GM18505 (cell line): ENCODE results near the gene ABHD15.

Experiments used
- ATAC-seq: cut with Tn5 transposase; IDR thresholded peaks from one replicate; pipeline ENCODE4 v1.9.1; 2021; ENCODE audit not compliant: unreplicated experiment
- POLR2A ChIP-seq: IDR thresholded peaks from 4 replicates; pipeline ENCODE4 v1.6.1; 2011; ENCODE audit warnings: borderline replicate concordance; ENCODE audit not compliant: insufficient read depth, insufficient read length; ENCODE audit errors: extremely low read depth

Gene ABHD15

DNA sequence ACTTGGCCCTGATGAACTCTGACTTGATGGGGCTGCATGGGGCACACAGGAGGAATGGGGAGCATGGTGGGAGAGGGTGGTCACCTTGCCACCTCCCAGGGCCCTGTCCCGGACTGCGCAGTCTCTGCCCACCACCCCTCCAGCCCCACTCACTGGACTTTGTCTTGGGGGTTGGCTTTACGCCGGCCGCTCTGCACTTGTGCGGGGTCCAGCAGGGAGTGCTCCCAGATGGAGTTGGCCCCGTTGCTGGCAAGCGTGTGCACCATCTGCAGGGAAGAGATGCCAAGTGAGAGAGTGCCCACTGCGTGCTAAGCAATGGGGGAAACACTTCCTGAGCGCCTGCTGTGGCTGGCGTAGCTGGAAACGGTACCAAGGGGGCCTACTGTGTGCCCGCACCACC lies 15.9 kb upstream of the ABHD15 start:
- ATAC-seq, result no peak
- no peak for TF ChIP-seq POLR2A

DNA sequence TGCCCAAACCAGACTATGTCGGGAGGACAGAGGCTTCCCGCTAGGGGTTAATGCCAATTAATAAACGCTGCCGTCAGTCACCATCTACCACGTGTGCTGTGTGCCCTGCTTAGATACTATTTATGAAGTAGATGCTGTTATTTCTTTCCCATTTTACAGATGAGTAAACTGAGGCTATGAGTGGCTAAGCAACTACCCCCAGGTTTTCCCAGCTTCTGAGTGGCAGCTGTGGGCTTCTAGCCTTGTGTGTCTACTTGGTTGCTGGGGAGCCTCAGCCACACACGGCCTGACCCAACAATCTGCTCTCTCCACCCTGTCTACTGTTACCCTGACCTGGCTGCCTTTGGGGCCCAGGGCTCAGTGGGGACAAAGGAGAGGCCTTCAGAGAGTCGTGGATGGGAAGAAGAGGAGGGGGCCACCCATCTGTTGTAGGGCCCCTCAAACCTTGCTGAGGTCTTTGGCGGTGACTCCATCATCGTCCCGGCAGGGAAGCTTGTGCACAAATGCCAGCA lies 15.5 kb upstream of the ABHD15 start:
- TF ChIP-seq POLR2A, result no peak
- ATAC-seq, result no peak

DNA sequence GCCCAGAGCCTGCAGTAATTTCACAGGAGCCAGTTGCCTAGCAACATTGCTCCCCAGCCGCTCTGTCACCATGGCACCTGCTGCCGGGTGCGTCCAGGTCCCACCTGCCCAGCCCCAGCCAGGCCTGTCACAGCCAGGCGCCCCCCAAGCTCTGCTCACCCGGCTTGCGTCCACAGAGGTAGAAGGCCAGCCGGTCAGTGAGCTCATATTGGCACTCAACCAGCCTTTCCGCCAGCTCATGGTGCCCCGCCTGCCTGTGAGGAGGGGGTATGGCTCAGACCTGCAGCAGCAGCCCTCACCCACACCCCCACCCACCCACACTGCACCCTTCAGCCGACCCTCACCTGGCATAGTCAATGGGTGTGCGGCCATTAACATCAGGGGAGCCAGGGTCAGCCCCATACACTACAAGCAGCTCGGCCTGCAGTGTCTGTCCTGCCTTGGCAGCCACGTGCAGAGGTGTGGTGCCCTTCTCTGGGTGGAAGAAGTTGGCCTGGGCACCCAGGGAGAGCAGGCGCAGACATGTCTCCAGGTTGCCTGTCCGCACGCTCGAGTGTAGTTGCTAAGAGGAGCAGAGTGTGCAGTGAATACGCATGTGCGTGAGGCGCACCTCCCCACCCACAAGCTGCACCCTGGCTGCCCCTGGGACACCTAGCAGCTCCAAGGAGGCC lies 14.9 kb upstream of the ABHD15 start:
- no peak for TF ChIP-seq POLR2A
- no peak for ATAC-seq

DNA sequence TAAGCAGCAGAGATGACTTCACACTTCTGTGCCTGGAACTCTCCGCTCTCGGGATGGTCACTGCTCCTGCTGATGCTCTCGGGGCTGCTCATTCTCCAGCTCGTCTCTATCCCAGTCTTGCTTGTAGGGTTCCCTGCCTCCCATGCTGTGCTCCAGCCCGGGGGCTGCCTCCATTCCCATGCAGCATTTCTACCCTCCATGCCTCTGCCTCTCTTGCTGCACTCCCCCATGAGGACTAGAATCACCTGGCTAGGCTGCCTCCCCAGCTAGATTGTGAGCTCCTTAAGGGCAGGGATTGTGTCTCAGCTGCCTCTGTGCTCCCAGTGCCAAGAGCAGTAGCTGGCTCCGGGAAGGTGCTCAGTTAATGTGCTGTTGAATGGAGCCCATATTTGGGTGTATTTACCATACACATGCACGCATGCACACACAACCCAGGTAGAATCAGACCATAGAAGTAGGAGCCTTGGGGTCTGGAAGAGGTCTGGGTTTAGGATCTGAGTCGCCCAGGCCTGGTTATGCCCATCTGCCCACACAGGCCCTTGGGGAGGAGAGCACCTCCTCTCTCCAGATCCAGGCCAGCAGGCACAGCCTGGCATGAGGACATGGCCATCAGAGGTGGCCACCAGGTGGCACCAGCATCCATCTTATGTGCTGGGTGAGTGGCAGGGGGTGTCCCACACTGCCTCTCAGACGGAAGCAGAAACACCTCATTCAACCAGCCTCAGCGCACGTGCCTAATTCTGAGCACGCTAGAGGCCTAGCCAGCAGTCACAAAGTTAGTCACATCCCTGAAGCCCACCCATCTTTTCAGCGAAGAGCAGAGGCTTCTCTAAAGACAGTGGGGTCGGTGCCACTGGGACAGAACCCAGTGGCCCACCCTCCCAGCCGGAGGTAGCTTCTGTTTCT lies 13.3 kb upstream of the ABHD15 start:
- peak; percentile 69 for ATAC-seq
- no peak for TF ChIP-seq POLR2A

DNA sequence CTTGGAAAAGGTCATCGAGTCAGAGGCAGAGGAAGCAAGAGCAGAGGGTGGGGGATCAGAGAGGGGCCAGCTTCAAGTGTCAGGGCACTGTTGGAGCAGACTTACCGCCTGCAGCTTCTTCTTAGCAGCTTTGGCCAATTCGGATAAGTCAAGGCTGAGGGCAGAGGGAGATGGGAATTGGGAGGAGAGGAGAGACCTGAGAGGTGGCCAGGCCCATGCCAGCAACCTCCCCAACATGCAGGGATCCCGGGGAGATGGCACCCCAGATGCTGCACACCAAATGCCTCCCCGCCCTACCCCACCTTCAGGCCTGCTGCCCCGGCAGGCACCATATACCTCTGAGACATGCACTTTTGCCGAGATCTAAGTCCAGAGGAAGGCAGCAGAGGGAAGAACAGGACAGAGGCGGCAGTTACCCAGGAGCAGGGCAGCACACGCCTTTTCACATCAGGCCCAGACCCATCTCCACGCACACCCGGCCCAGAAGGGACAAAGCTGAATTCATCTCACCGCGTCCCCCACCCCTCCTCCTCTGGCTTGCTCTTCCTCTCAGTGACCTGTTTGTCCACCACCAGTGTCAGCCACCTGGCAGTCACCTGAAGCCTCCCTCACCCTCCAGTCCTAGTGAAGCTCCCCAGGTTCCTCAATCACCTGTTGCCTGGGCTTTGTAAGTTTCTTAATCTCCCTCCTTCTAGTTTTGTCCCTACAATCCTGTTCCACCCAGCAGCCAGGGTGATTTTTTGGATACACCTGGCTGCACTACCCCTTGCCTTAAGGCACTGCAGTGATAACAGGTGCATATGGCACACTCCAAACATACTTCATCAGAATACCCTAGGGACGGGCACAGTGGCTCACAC lies 12.0 kb upstream of the ABHD15 start:
- TF ChIP-seq POLR2A, result no peak
- ATAC-seq, result no peak

DNA sequence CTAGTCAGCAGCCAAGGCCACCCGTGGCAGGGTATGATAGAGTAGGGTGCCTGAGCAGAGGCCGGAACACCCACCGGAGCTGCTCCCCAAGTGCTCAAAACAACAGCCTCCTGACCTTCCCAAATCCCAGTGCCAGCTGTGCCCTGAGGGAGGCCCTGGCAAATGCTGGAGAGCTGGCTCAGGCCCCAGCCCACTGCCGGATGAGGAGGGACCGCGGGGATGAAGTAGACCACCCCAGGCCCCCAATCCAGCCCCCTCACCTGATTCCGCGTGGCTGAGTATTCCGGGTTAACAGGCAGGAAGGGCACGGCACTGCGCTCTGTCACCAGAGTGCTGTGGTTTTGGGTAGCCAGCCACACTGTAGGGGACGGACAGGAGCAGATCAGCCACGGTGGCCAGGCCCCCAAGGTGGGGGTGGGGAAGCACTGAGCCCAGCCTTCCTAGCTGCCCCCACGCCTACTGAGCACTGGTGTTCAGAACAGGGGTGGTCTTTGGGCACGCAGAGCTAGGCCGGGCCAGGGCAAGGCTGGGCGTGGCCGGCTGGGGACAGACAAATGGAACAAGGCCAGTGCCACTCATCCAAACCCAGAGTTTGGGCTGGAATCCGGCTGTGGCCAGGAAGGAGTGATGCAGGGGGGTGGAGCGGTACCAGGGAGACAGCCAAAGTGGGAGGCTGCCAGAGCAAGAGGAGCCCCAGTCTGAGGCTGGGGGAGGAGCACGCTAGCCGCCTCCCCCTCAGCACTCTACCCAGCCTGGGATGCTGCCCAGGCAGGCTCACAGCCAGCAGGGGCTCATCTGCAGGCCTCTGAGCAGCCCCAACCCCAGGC lies 10.8 kb upstream of the ABHD15 start:
- no peak for TF ChIP-seq POLR2A
- no peak for ATAC-seq

DNA sequence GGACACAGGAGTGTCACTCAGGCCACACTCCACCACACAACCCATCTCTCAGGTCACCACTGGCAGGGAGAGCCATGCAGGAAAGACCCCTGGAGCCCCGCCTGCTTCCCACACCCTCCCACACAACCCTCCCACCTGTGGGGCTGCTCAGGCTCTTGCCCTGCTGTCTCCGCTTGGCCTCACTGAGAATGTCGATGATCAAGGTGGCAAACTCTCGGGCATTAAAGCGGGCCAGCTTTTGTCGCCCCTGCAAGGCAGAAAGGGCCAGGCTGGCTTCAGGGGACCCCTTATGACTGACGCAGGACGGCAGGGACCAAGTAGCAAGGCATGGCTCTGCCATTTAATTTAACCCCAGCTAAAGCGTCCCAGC lies 10.1 kb upstream of the ABHD15 start:
- no peak for ATAC-seq
- no peak for TF ChIP-seq POLR2A

DNA sequence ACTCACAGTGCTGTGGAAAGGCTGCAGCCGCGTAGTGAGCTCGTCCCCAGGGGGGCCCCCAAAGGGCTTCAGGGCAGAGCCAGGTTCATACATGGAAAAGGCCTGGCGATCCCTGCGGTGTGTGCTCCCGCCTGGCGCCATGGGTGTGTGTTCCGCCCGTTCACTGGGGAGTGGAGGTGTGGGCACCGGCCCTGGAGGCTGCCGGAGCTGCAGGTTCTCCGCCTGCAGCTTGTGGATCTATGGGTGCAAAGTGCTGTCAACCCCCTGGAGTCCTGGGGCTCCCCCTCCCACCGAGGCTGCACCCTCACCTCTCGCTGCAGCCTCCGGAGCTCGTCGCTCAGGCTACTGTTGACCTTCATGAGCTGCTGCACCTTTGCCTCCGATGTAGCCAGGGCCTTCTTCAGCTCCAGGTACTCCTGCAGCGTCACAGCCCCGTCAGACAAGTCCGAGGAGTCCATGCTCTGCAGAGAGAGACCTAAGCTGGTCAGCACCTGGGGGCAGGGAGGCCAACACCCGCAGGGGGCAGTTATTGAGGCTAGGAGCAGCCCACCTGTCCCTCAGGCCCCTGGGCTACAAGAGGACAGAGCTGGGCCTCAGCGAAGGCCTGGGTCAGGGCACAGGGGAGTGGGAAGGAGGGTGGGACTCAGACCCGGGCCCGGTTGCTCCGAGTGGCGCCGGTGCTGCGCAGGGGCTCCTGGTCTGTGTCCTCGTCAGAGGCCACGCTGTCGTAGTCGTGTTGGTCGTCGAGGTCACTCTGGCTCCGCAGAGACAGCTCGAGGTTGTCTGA lies 9.6 kb upstream of the ABHD15 start:
- no peak for ATAC-seq
- TF ChIP-seq POLR2A, result no peak

DNA sequence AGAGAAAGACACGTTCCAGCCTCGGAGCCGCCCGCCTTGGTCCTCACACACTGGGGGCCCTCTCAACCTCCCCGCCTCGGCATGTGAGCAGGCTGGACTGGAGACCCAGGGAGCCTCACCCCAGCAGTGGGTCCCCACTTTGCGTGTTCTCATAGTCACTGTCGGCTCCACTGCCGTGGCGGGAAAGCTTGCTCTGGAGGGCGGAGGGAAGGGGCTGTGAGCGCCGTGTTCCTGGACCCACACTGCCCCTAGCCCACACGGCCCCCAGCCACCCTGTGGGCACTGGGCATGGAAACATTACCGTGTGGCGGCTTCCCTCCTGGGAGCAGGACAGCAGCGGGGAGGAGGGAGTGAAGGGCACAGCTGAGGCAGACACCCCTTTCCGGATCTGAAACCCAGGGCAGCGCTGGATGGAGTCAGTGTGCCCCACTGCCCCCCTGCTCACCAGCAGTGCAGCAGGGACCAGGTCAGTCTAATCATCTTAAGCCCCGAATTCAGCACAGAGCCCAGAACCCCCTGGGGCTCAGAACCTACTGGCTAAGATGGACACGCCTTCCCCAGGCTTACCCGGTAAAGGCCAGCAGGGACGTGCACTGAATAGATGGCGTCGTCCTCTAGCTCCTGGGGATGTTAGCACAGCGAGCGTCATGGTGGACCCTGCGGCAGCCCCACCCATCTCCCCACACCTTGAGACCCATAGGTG lies 8.8 kb upstream of the ABHD15 start:
- no peak for ATAC-seq
- TF ChIP-seq POLR2A, result no peak

DNA sequence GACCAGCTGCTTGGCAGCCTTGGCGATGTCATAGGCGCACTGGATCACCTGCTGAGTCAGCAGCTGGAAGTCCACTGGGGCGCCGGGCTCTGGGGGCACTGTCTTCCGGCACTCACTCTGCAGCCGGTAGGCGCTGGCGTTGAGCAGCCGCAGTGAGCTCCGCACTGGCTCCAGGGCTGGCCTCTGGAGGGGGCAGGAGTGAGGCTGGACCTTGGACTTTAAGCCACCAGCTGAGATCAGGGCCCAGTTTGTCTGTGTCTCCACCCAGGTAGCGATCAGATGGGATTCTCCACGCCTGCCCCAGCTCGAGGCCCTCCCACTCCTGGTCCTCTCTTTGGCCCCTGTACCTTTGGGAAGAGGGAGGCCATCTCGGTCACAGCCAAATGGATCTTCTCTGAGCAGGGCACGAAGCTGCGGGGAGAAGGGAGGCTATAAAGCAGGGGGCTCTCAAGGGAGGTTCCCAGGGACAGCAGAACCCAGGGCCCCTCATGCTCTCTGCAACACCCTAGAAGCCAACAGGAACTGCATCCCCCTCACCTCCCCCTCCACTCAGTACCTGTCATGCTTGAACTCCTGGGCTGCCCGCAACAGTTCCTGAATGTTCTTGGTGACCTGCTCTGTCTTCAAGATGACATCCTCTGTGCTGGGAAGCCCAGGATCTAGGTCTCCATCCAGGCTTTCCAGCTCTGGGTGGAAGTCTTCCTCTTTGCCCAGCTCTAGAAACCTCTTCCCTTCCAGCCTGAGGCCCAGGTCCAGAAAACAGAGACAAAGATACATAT lies 8.1 kb upstream of the ABHD15 start:
- no peak for ATAC-seq
- TF ChIP-seq POLR2A, result no peak

DNA sequence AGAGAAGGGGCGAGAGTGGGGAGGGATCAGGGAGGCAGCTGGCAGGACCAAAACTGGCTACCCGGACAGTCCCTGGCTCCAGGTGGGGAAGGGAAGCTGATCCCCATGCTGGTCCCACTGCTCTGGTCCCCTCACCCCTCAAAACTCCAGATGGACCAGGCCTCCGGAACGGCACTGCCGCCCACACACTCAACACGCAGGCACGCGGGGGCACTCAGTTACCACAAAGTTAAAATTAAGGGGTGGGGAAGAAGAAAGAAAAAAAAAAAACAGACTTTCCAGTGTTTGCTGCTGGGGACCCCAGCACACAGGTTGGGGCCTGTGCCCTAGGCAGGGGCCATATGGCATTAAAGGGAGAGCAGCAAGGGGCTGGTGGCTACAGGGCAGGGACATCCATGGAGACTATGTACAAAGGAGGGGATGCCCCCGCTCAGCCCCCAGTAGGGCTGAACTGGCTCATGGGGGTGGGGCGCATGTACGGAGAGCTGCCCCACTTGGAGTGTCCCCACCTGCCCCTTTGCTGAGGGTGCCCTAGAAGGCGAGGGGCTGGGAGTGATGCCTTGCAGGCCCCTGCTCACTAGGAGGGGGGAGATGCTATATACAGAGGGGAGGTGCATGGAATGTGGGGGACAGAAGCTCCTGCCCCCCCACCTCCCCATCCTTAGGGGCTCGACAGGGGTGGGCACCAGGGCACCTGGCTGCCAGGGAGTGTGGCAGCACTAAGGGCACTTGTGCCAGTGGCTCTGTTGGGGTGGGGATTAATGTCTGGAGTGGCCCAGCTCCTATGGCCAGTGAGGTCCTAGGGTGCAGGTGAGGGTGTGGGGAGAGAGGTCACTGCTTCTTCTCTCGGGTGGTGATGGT lies 7.3 kb upstream of the ABHD15 start:
- no peak for TF ChIP-seq POLR2A
- no peak for ATAC-seq
